SH-SY5Y (cell line): ENCODE data around the gene AGO1.

Experiments
- GATA2 ChIP-seq: IDR thresholded peaks from 2 replicates; pipeline ENCODE4 v1.6.1; 2011; ENCODE audit warnings: mild to moderate bottlenecking, low read depth, low read length
- GATA3 ChIP-seq: IDR thresholded peaks from 2 replicates; pipeline ENCODE4 v1.6.1; 2011; ENCODE audit warnings: low read depth, mild to moderate bottlenecking, low read length, moderate library complexity

Gene AGO1

DNA sequence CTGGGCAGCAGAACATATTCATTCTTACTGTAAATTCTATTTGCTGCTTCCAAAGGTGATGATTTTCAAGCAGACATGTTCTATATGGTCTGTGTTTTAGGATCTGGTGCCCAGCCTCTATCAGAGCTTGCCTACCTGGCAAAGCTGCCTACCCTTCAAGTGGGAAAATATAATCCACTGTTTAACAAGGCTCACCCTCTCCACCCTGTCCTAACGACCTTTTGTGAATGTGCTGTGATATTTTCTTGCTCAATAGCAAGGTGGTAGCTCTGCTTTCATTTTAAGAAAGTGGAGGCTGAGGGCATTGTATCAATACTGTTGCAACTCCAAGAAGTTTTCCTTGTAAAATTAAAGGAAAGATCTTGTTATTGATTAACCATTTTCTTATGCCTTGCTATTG is 26.0 kb upstream of the AGO1 start:
- TF ChIP-seq GATA3, result no peak
- TF ChIP-seq GATA2, result no peak

DNA sequence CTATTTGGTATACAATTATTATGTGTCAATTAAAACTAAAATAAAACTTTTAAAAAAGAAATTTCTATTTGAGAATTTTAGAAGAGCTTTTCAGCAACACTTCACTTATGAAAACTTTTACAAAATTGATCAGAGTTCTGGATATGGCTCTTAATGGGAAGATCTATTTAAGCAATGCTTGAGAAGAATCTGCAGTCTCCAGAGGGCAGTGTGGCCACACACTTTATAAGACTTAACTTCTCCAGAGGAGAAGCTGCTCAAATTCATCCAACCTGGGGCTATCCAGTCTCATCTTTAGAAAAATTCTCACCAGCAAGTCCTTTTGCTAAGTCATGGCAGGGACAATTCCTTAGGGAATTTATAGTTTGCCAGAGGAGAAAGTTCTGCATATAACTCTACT is 25.2 kb upstream of the AGO1 start:
- TF ChIP-seq GATA3 (no peak), GATA2 (no peak)

DNA sequence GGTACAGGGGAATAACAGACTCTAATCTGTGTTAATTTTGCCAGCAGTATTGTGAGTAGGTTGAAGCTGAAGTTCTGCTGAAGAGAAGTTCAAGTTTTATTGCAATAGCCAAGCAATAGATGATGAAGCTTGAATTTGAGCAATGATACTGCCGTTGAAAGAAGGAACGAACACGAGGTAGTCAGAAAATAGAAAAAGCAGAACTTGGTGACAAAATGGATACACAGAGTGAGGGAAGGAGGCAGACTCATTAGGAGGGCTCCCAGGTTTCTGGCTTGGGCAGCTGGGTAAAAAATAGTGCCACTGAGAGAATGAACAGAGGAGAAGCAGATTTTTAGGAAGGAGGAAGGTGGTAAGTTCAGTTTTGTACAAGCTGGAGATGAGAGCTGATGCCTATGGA is 22.3 kb upstream of the AGO1 start:
- TF ChIP-seq GATA2 (no peak), GATA3 (no peak)

- no peak for TF ChIP-seq GATA3
- TF ChIP-seq GATA2, result no peak
These were observed 19.9 kb upstream of the AGO1 start for GRCh38 chr1:35863136-35863535.

DNA sequence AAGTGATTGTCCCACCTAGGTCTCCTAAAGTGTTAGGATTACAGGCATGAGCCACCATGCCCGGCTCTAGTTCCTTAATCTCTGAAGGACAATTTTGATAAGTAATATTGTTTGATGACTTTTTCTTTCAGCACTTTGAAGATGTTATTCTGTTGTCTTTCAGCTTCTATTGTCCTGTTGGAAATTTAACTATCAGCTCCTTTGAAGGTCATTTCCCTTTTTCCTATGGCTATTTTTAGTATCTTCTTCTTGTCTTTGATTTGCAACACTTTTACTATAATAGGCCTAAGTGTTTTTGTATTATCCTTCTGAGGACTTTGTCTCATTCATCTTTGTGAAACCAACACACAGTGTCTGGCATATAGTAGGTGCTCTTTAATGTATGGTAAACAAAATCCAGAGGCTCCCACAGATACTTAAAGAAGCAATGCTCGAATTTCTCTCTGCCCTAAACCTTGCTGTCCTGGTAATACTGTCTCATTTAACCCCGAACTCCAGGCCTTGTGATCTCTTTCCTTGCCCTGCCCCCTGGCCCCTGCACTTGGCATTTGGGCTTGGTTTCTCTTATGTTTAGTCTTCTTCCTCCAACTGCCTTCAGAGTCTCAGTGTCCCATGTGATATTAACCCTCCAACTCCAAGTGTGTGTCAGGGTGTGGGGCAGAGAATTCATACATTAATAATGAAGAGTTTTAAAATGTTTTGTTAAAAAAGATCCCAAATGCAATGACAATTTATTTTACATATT is 19.0 kb upstream of the AGO1 start:
- TF ChIP-seq GATA3 (no peak), GATA2 (no peak)

DNA sequence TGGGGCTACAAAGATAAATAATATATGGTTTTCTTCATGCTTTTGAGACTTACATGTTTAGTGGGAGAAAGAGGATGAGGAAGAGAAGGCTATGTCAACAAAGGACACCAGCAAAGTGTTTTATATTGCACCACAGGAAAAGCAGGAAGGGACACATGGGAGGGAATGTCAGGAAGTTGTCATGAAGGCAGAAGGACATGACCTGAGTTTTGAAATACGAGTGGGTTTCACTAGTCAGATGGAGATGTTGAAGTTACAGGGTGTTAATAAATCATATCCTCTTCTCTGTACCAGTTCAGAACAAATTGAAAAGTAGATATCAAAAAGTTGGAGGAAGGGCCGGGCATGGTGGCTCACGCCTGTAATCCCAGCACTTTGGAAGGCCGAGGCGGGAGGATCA is 18.2 kb upstream of the AGO1 start:
- TF ChIP-seq GATA3 (no peak), GATA2 (no peak)

- TF ChIP-seq GATA3, result no peak
These were observed 16.0 kb upstream of the AGO1 start for GRCh38 chr1:35866991-35867390.

DNA sequence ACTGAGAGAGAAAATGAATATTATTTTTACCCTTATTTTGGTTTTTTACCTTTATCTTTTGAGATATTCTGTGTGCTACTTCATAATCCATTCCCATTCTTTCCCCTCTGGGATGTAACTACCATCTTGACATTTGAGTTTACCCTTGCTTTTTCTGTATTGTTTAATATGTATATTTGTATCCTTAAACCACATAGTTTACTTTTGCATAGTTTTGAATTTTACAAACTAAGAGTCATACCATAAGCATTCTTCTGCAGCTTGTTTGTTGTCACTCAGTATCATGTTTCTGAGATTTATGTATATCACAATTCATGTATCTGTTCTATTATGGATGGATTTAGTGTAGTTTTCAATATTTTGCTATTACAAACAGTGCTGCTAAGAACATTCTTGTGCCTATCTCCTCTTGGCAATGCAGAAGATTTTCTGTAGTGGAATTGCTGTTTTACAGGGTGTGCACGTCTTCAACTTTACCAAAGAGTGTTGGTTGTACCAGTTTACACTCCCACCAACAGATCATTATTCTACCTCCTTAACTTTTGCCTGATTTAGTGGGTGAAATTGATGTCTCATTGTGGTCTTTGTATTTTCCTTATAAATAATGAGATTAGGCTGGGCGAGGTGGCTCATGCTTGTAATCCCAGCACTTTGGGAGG is 12.2 kb upstream of the AGO1 start:
- TF ChIP-seq GATA3 (no peak), GATA2 (no peak)

- TF ChIP-seq GATA3 (no peak), GATA2 (no peak)
These were observed 9.7 kb upstream of the AGO1 start for GRCh38 chr1:35873243-35873750.

DNA sequence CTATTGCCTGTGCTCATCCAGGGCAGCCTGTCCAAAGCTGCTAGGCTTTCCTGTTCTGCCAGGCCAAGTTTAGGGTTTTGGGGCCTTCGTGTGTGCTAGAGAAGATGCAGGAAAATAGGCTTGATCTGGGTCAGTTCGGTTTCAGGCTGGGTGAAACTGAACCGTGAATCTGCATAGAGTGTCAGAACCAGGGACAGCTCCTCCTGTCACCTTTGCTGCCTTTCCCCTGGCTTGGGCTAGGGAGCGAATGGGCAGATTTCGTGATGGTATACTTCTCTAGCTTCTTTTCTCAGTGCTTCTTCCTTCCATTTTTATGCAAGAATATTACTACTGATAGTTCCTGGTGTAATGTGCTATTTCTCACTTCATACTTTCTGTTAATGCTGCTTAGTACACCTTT is 6.0 kb upstream of the AGO1 start:
- no peak for TF ChIP-seq GATA2
- TF ChIP-seq GATA3, result no peak

DNA sequence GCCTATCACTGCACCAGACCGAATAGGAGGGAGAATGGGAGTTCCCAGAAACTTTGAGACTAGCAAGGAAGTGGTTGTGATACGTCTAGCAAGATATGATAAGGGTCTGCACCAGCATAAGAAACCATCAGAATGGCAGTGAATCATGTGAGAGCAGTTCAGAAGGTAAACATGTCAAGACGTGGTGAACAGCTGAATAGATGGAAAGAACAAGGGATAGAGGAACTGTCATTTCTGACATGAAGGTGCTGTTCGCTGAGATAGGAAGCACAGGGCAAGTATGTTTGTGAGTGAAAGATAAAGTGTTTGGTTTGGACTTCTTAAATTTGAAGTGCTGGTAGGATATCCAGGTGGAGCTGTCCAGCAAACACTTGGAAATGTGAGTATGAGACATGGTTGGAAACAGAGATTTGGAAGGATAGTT is 1.1 kb upstream of the AGO1 start:
- TF ChIP-seq GATA2 (no peak), GATA3 (no peak)

DNA sequence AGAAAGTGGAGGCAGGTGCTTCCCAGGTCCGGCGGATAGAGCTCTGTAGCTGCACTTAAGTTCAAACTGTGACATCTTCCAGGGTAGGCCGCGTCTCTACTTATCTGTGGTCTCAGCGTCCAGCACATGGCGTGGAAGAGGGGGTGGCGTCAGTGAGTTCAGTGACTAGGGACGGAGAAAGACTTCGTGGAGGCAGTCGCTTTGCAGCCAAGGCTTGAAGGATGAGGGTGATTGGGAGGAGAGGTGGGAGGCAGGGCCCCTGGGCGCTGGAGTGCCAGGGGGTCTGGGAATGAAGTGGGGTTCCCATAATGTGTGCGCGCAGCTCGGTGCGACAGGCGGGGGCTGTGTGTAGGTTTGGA is 444 bp upstream of the AGO1 start:
- TF ChIP-seq GATA2 (no peak), GATA3 (no peak)

- TF ChIP-seq GATA2 (no peak), GATA3 (no peak)
These were observed 659 bp downstream of the AGO1 start for GRCh38 chr1:35883635-35884101.

- TF ChIP-seq GATA2 (no peak), GATA3 (no peak)
These were observed 1.9 kb downstream of the AGO1 start for GRCh38 chr1:35884934-35885333.

DNA sequence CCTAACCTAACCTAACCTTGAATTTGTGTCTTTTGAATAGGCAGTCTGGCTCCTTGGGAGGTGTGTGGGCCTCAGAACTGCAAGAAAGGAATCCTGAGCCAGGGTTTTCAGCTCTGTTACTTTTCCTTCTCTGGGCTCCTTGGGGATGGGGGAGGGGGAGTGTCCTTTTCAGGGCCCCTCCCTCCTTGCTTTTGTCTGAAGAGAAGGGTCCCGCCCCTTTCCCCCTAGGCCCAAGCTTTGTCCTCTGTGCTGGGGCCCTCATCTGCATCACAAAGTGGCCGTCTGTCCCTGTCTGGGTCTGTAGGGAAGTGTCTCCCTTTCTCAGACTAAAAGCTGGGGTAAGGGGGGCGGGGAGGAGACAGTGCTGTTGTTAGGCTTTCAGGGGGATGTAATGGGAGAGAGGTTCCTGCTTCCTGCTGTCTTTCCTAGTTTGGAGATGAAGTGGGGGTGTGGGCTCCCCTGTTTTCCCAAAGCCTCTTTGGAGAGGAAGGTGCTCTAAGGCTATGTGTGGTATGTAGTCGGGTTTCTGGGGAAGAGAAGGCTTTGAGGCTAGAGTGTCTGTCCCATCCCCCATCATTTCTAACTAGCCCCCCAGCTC is 3.1 kb downstream of the AGO1 start:
- TF ChIP-seq GATA3, result no peak
- TF ChIP-seq GATA2, result no peak
